IMR-90 (cell line): ENCODE results near the gene CLASRP.
A peak's percentile ranks its signal among the peaks of the same experiment; 100 is the strongest.

Experiments
- BHLHE40 ChIP-seq: fragments of 150-350 bp; IDR thresholded peaks from 2 replicates; pipeline ENCODE4 v1.6.1; 2016; ENCODE audit warnings: mild to moderate bottlenecking, low read depth, low read length
- CEBPB ChIP-seq: IDR thresholded peaks from 2 replicates; pipeline ENCODE4 v1.6.1; 2012; ENCODE audit warnings: low read depth, low read length, improper control_type of control experiment
- CTCF ChIP-seq: conservative IDR thresholded peaks from 2 replicates; pipeline ENCODE4 v1.5.1; 2012; ENCODE audit warnings: mild to moderate bottlenecking, low read depth, low read length, improper control_type of control experiment
- ELK1 ChIP-seq: fragments of 150-350 bp; IDR thresholded peaks from 2 replicates; pipeline ENCODE4 v1.6.1; 2016; ENCODE audit warnings: low read depth, mild to moderate bottlenecking, low read length, moderate library complexity, borderline replicate concordance
- FOS ChIP-seq: fragments of 150-350 bp; IDR thresholded peaks from 2 replicates; pipeline ENCODE4 v1.6.1; 2016; ENCODE audit warnings: low read depth, low read length
- MAZ ChIP-seq: IDR thresholded peaks from 2 replicates; pipeline ENCODE4 v1.6.1; 2012; ENCODE audit warnings: low read depth, mild to moderate bottlenecking, low read length, improper control_type of control experiment, moderate library complexity, borderline replicate concordance
- NFE2L2 ChIP-seq: fragments of 150-350 bp; IDR thresholded peaks from 2 replicates; pipeline ENCODE4 v1.6.1; 2016; ENCODE audit warnings: low read depth, mild to moderate bottlenecking, low read length
- POLR2A ChIP-seq: IDR thresholded peaks from 2 replicates; pipeline ENCODE4 v1.6.1; 2012; ENCODE audit warnings: mild to moderate bottlenecking, low read depth, low read length
- RAD21 ChIP-seq: IDR thresholded peaks from 2 replicates; pipeline ENCODE4 v1.6.1; 2012; ENCODE audit warnings: low read length, improper control_type of control experiment
- RFX5 ChIP-seq: IDR thresholded peaks from 2 replicates; pipeline ENCODE4 v1.8.0; 2012; ENCODE audit warnings: low read depth, mild to moderate bottlenecking, low read length, moderate library complexity
- SMC3 ChIP-seq: fragments of 150-350 bp; IDR thresholded peaks from 2 replicates; pipeline ENCODE4 v1.6.1; 2016; ENCODE audit warnings: low read depth, mild to moderate bottlenecking, antibody characterized with exemption, low read length, moderate library complexity
- USF2 ChIP-seq: fragments of 150-350 bp; IDR thresholded peaks from 2 replicates; pipeline ENCODE4 v1.6.1; 2017; ENCODE audit warnings: mild to moderate bottlenecking, antibody characterized with exemption, low read length, low read depth

- TF ChIP-seq POLR2A: no peak
- TF ChIP-seq CTCF: no peak
- no peak for TF ChIP-seq ELK1
- TF ChIP-seq CEBPB: no peak
- no peak for TF ChIP-seq FOS
- peak; percentile 75 for TF ChIP-seq USF2
- TF ChIP-seq MAZ: peak; percentile 55; the same call in 1 of the 2 replicates
- TF ChIP-seq NFE2L2: no peak
- no peak for TF ChIP-seq SMC3
- no peak for TF ChIP-seq RAD21
- no peak for TF ChIP-seq RFX5
- peak; percentile 41; the same call in 1 of the 2 replicates for TF ChIP-seq BHLHE40
Observed at GRCh38 chr19:45091031-45091923, 52.4 kb downstream of the CLASRP start.
